Measurements from ENCODE around the gene KCTD4. TPM values are rescaled to one million over a fixed set of nuclear protein-coding genes. Genes with fewer than 3 reads are reported as not detected.
"Not testable (repeated sequence)": the region's sequence is repeated elsewhere in the genome, so short reads cannot be mapped to it uniquely, and the experiment has no call there.

The KCTD4 gene
- total RNA-seq, 1 donor from 2014 or later: 4.6 TPM

- DNase-seq (ENCODE audit: low spot score): no peak
These were observed 14.7 kb upstream of the KCTD4 start for GRCh38 chr13:45215392-45216077.

GRCh38 chr13:45209229-45209628 lies 8.4 kb upstream of the KCTD4 start:
- DNase-seq (ENCODE audit: low spot score): no peak

DNA sequence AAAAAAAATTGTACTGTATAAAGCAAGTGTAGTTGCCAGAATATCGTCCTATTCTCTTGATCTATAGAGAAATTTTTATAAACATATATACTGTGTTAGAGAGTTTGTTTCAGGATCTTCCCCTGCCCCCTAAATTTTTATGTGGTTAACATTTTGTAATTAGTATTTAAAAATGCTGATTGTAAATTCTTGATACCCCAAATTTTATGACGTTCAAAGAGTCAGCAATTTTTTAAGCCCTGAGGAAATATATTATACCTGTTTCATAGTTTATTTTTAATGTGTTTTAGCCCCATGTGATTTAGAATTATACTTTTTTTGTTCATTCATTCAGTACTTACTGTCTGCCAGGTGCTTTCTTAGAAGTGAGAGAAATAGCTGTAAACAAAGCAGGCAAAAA lies 7.3 kb upstream of the KCTD4 start:
- no peak for DNase-seq (ENCODE audit: low spot score)

- no peak for DNase-seq (ENCODE audit: low spot score)
These were observed 6.5 kb upstream of the KCTD4 start for GRCh38 chr13:45207319-45207718.

DNA sequence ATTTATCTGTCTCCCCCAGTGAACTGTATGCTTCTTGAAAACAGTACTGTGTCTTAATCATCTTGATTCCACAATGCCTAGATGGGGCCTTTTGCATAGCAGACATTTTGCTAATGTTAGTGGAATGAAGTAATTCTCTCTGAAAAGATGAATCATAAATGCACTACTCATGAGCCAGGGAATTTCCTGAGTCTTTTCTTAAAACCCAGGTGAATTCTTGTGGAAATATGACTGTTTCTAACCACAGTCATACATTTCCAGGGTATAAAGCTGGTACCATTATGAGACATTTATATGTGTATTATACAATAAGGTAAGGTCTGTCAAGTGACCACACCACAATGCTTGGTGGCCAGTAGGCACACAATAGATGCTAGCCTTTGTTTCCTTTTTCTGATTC lies 5.5 kb upstream of the KCTD4 start:
- peak; percentile 85 for DNase-seq (ENCODE audit: low spot score)

DNA sequence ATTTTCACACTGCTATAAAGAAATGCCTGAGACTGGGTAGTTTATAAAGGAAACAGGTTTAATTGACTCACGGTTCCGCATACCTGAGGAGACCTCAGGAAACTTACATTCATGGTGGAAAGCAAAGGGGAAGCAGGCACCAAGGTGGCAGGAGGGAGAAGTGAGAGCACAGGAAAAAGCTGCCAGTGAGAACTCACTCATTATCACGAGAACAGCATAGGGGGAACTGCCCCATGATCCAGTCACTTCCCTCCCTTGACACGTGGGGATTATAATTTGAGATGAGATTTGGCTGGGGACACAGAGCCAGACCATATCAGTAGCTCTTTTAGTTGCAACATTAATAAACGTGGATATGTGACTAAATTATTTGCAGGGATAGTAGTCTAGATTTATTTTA lies 4.3 kb upstream of the KCTD4 start:
- no peak for DNase-seq (ENCODE audit: low spot score)

GRCh38 chr13:45199711-45200110 lies 1.1 kb downstream of the KCTD4 start:
- DNase-seq (ENCODE audit: low spot score): no peak

DNA sequence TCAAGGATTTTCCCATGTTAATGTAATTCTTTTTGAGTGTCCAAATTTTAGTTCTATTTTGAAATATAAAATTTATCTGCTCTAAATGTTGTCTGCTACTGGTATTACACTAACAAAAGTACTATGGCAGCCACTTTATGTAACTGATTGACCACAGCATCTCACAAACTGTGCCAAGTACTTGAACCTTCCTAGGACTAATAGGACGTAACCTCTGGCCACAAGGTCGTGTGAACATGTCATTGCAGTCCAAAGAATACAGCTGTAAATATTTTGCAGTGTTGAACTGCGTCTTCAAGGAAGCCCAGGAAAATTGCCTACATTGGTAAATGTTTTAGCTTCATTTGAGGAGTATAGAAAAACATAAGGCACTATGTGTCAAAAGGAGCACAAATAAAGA lies 1.9 kb downstream of the KCTD4 start:
- no peak for DNase-seq (ENCODE audit: low spot score)

GRCh38 chr13:45198041-45198440 lies 2.8 kb downstream of the KCTD4 start:
- DNase-seq (ENCODE audit: low spot score): peak; percentile 42

- no peak for DNase-seq (ENCODE audit: low spot score)
These were observed 4.2 kb downstream of the KCTD4 start for GRCh38 chr13:45196622-45197021.

GRCh38 chr13:45196096-45196495 lies 4.7 kb downstream of the KCTD4 start:
- DNase-seq (ENCODE audit: low spot score): peak; percentile 56

- DNase-seq (ENCODE audit: low spot score): no peak
These were observed 5.4 kb downstream of the KCTD4 start for GRCh38 chr13:45195421-45195820.

DNA sequence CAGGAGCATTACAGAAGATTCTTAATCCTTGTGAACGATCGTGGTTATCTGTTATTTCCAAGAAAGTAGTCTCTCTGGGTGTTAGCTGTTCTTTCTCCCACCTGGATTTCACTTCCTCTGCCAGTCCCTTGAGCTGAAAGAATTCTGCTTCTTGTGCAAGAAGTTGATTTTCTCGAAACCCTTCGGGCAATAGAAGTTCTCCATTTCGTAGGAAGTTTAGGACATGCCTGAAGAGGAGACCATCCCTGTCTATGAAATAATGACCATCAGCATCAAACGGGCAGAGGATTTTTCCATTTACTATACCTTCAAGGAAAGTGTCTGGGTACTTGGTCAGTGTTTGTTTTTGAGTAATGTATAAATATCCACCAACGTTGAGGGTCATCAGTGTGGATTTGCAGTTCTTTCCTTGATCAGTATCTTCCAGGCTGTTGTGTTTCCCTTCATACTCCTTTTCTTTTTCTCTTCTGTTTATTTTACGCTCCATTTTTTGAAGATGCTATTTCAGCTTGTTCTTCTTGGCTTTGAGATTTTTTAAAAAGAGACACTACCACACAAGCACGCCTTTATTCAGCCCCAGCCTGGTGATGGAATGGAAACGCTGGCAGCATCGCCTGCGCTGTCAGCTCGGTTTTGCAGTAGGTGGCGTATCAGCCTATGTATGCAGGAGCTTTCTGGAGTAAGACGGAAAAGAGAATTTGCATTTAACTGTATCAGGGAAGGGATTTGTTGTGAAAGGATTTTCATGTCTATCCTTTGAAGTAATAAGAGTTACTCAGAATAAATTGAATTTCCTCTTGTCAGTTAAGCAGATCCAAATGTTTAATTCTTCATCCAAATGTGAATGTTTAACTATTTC lies 6.5 kb downstream of the KCTD4 start:
- peak; percentile 83 for DNase-seq (ENCODE audit: low spot score)

- peak; percentile 20 for DNase-seq (ENCODE audit: low spot score)
These were observed 9.0 kb downstream of the KCTD4 start for GRCh38 chr13:45191874-45192273.

GRCh38 chr13:45189511-45189910 lies 11.3 kb downstream of the KCTD4 start:
- not testable (repeated sequence) for DNase-seq (ENCODE audit: low spot score)

- DNase-seq (ENCODE audit: low spot score): not testable (repeated sequence)
These were observed 11.8 kb downstream of the KCTD4 start for GRCh38 chr13:45189077-45189476.

- DNase-seq (ENCODE audit: low spot score): no peak
These were observed 15.6 kb downstream of the KCTD4 start for GRCh38 chr13:45185286-45185685.

- DNase-seq (ENCODE audit: low spot score): no peak
These were observed 16.2 kb downstream of the KCTD4 start for GRCh38 chr13:45184693-45185092.

DNA sequence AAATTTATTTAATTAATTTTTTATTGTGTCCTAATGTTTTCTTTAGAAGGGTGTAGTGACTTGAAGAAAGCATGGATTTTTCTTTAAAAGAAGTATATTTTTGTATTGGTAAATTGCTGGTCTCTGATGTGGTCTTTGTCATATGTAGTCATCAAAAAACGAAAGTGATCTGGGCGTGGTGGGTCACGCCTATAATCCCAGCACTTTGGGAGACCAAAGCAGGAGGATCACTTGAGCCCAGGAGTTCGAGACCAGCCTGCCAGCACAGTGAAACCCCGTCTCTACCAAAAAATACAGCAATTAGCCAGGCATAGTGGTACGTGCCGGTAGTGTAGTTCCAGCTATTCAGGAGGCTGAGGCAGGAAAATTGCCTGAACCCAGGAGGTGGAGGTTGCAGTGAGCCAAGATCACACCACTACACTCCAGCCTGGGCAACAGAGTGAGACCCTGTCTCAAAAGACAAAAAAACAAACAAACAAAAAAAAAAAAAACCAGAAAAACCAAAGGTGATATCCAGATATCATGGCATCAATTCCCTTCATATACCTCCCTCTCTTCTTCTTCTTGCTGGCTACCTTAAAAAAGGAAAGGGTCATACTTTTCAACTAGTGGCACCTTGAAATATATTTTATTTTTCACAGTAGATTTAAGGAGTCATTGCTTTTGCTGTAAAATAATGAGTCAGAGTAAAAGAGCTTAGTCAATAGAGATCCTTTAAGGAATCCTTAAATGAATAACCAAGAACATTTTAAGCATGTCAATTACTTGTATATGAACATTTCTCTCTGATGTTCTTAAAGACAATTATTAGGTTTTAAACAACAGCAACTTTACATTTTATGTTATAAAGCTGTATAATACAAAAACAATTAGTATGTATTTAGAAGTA lies 19.9 kb downstream of the KCTD4 start:
- no peak for DNase-seq (ENCODE audit: low spot score)

GRCh38 chr13:45180303-45180702 lies 20.5 kb downstream of the KCTD4 start:
- DNase-seq (ENCODE audit: low spot score): no peak

DNA sequence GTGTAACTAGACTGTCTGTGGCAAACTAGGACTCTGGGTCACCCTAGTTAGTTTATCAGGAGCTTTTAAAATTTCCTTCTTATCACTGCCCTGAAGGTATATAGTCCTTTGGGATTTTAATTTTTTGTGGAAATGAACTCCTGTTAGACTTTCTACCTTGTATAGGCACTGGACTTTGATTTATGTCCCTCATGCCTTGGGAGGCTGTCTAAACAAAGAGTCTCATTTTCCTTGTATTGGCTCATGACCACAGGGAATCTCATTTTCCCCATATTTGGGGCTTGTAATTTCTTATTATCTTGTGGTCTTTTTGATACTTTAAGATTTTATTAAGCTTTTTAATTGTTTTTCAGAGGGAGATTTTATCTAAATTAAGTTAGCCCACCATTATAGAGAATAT lies 21.4 kb downstream of the KCTD4 start:
- DNase-seq (ENCODE audit: low spot score): no peak
